Measurements from ENCODE around the gene MBD2.

GRCh38 chr18:54112356-54112755, 112.1 kb downstream of the MBD2 start:
- no peak for TF ChIP-seq CTCF (IDR thresholded peaks at IDR 0.05)
- no peak for TF ChIP-seq POLR2A (IDR thresholded peaks at IDR 0.05)
